ENCODE data around the gene RBP3.

- no peak for TF ChIP-seq CTCF (conservative IDR thresholded peaks at IDR 0.05)
- no peak for TF ChIP-seq EZH2 (IDR thresholded peaks at IDR 0.05; ENCODE audit: low read depth)
Observed at GRCh38 chr10:47348661-47349470, 703 bp downstream of the RBP3 start.
